Fibroblast of lung (primary cell): Measurements from ENCODE around the gene AFAP1L2.

Experiments used
- CTCF ChIP-seq, 2 donors: IDR thresholded peaks in 1 of 2; conservative IDR thresholded peaks in 1 of 2; 1 replicate in 1 of 2; 2 replicates in 1 of 2; pipeline ENCODE4 v1.5.1; 2011 to 2012; ENCODE audit warnings: low read length in 2 of 2, control low read depth in 1 of 2, inconsistent platforms in 1 of 2, low read depth in 1 of 2, mild to moderate bottlenecking in 1 of 2
- EZH2 ChIP-seq: IDR thresholded peaks from 2 replicates; pipeline ENCODE4 v1.5.1; 2012; ENCODE audit warnings: low read length, control low read depth, mild to moderate bottlenecking; ENCODE audit errors: missing control alignments

- TF ChIP-seq CTCF (conservative IDR thresholded peaks at IDR 0.05 in 1 of 2, IDR thresholded peaks at IDR 0.05 in 1 of 2; ENCODE audit: low read depth in 1 of 2, low read length in 2 of 2) = no peak
- TF ChIP-seq EZH2 = no peak
These were observed 123.3 kb downstream of the AFAP1L2 start for GRCh38 chr10:114281006-114281405.
